Stimulated activated effector memory CD8-positive, alpha-beta T cell treated with anti-CD3 and anti-CD28 coated beads, Interleukin-12 subunit alpha, Interleukin-12 subunit beta, amount 100 ng/mL, for 72 hours (primary cell): ENCODE data around the gene PTN.
"Not testable (repeated sequence)": the region's sequence is repeated elsewhere in the genome, so short reads cannot be mapped to it uniquely, and the experiment has no call there.

ENCODE experiments used
- ATAC-seq: fragments of 150-1000 bp; cut with Tn5 transposase; 2 replicates; pipeline ENCODE4 v1.10.0; 2021
- DNase-seq, 2 donors: peaks; one replicate each; pipeline ENCODE4 v3.0.0; 2021 to 2022; ENCODE audit warnings: low spot score in 2 of 2
- H3K27ac Mint-ChIP-seq: one replicate; pipeline ENCODE4 v1.8.0; 2022; ENCODE audit warnings: mild to moderate bottlenecking, mixed read lengths
- H3K36me3 Mint-ChIP-seq: one replicate; pipeline ENCODE4 v1.8.0; 2022; ENCODE audit warnings: mild to moderate bottlenecking, mixed read lengths
- H3K4me1 Mint-ChIP-seq: one replicate; pipeline ENCODE4 v1.8.0; 2022; ENCODE audit warnings: mixed read lengths
- H3K4me3 Mint-ChIP-seq: one replicate; pipeline ENCODE4 v1.8.0; 2022; ENCODE audit warnings: mild to moderate bottlenecking, mixed read lengths
- H3K9me3 Mint-ChIP-seq: one replicate; pipeline ENCODE4 v1.8.0; 2022; ENCODE audit warnings: mixed read lengths

PTN gene

GRCh38 chr7:137254766-137255165 is 88.8 kb downstream of the PTN start:
- H3K27ac Mint-ChIP-seq, result no peak overlapping the region

GRCh38 chr7:137245890-137246289 is 97.6 kb downstream of the PTN start:
- H3K4me1 Mint-ChIP-seq, result no peaks in the 10 kb centered on the region
- no peak overlapping the region for H3K4me3 Mint-ChIP-seq
- no peak overlapping the region for H3K27ac Mint-ChIP-seq
- no peak for ATAC-seq
- H3K36me3 Mint-ChIP-seq, result no peaks in the 10 kb centered on the region
- no peak for DNase-seq
- peaks cover 5% of the 10 kb centered on the region for H3K9me3 Mint-ChIP-seq

More at GRCh38 chr7:137254766-137255165, 88.8 kb downstream of the PTN start:
- H3K36me3 Mint-ChIP-seq, result no peaks in the 10 kb centered on the region
- no peaks in the 10 kb centered on the region for H3K4me1 Mint-ChIP-seq
- ATAC-seq (no peak), DNase-seq (no peak)
- peaks cover 8% of the 10 kb centered on the region for H3K9me3 Mint-ChIP-seq
- H3K4me3 Mint-ChIP-seq, result no peak overlapping the region

DNA sequence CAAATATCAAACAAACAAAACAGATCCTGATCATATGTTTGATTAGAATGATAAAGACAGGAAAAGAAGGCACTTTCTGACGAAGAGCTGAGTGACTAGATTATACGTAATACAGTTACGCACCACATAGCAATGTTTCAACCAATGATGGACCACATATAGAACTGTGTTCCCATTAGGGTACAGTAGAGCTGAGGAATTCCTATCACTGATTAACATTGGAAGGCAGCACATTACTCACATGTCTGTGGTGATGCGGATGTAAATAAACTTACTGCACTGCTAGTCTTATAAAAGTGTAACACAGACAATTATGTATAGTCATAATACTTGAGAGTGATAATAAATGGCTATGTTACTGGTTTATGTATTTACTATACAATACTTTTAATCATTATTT is 98.3 kb downstream of the PTN start:
- Mint-ChIP-seq H3K4me3 (no peak overlapping the region), H3K4me1 (no peaks in the 10 kb centered on the region), H3K36me3 (no peaks in the 10 kb centered on the region), H3K27ac (no peak overlapping the region), H3K9me3 (peaks cover 8% of the 10 kb centered on the region)
- no peak for DNase-seq
- no peak for ATAC-seq

- no peaks in the 10 kb centered on the region for H3K4me1 Mint-ChIP-seq
- H3K9me3 Mint-ChIP-seq, result peaks cover 10% of the 10 kb centered on the region
- ATAC-seq (no peak), DNase-seq (no peak)
- H3K36me3 Mint-ChIP-seq, result no peaks in the 10 kb centered on the region
- H3K4me3 Mint-ChIP-seq, result no peak overlapping the region
- no peak overlapping the region for H3K27ac Mint-ChIP-seq
These were observed 99.8 kb downstream of the PTN start for GRCh38 chr7:137243741-137244140.

- DNase-seq (no peak), ATAC-seq (no peak)
- Mint-ChIP-seq H3K4me1 (no peaks in the 10 kb centered on the region), H3K27ac (no peak overlapping the region), H3K36me3 (no peaks in the 10 kb centered on the region), H3K9me3 (peaks cover 10% of the 10 kb centered on the region), H3K4me3 (no peak overlapping the region)
These were observed 100.9 kb downstream of the PTN start for GRCh38 chr7:137242616-137243015.

DNA sequence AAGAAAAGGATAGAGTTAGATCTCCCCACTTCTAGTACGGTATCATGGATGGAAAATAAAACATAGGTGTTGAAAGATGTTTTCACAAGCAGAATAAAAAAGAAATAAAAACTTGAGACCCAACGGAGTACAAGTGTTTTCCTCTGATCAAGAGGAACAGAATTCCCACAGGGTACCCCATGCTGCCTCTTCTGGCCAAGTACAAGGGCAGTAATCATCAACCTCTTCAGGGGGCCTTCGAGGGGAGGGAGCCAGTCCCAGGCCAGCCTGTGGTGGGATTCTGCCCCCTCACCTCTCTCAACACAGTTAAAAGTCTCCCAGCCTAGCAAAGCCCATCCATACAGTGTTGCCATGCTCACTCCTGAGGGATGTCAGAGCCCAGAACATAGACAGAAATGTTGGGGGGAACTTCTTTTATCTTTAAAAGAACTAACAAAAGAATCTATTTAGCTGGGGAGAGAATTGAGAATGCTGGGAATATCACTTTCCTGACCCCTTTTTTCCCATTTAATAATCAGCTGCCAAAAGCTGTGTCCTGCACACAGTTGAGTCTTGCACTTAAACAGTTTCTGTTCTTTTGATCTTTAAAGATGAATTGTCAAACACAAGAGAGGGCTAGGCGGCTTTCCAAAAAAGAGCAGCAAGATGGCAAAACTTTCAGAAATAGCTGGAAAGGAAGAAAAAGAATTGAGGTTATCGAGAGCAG is 101.7 kb downstream of the PTN start:
- no peak for ATAC-seq
- H3K4me1 Mint-ChIP-seq, result no peaks in the 10 kb centered on the region

GRCh38 chr7:137239186-137239585 is 104.3 kb downstream of the PTN start:
- H3K36me3 Mint-ChIP-seq, H3K4me1 Mint-ChIP-seq, H3K9me3 Mint-ChIP-seq, ATAC-seq, H3K27ac Mint-ChIP-seq, DNase-seq, H3K4me3 Mint-ChIP-seq: not testable (repeated sequence)

More for the DNA sequence above, 101.7 kb downstream of the PTN start:
- no peak for DNase-seq
- H3K36me3 Mint-ChIP-seq, result no peaks in the 10 kb centered on the region
- no peak overlapping the region for H3K4me3 Mint-ChIP-seq
- peaks cover 8% of the 10 kb centered on the region for H3K9me3 Mint-ChIP-seq
- no peak overlapping the region for H3K27ac Mint-ChIP-seq

DNA sequence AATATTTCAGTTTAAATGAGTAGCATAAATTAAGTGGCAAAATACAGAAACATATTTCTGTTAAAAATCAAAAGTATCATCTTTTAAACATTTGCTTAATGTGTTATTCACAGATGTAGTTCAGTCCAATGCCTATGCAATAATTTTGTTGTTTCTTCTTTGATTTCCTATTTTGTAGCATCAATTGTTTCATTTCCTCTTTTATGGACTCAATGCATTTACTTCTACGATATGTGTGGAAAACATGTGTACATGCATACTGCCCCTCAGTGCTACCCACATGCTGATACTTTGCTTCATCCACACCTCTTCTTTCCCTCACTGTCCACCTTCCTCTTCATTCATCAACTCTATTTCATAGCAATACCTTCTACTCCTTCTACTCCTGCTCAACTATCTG is 108.1 kb downstream of the PTN start:
- Mint-ChIP-seq H3K9me3 (peaks cover 16% of the 10 kb centered on the region), H3K4me3 (no peak overlapping the region), H3K27ac (no peak overlapping the region), H3K4me1 (no peaks in the 10 kb centered on the region), H3K36me3 (no peaks in the 10 kb centered on the region)
- ATAC-seq, result no peak
- no peak for DNase-seq

DNA sequence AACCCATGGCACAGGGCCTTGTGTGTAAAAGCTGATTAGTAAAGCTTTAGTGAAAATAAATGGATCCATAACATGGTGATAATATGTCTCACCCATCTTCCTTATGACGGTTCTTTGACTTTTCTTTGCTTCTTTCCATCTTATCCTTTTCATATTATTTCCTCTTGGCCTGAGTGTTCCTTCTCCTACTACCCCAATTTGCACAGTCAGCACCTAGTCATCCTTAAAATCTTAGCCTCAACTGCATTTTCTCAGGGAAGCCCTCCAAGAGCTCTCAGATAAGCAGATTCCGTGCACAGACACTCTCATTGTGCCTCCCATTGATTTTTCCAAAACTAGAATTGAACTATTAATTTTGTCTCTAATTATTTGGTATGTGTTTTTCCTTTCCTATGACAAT is 112.4 kb downstream of the PTN start:
- ATAC-seq, result no peak
- DNase-seq, result no peak
- no peak overlapping the region for H3K4me3 Mint-ChIP-seq
- peaks cover 15% of the 10 kb centered on the region for H3K9me3 Mint-ChIP-seq
- no peaks in the 10 kb centered on the region for H3K4me1 Mint-ChIP-seq
- no peaks in the 10 kb centered on the region for H3K36me3 Mint-ChIP-seq
- H3K27ac Mint-ChIP-seq, result no peak overlapping the region

DNA sequence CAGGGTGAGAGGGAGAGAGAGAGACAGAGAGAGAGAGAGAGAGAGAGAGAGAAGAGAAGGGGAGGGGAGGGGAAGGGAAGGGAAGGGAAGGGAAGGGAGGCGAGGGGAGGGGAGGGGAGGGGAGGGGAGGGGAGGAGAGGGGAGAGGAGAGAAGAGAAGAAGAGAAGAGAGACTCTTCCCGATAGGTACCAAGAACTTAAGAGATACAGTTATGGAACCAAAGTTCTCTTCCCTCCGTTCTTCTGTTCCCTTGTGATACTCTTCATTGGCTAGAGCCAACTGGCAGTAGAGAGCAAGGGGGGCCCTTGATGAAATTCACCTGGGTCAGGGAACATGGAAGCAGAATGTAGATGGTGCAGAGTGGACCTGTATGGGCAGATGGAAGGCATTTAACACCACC is 122.1 kb downstream of the PTN start:
- H3K4me3 Mint-ChIP-seq, result no peak overlapping the region
- DNase-seq (no peak), ATAC-seq (no peak)
- no peaks in the 10 kb centered on the region for H3K36me3 Mint-ChIP-seq
- no peak overlapping the region for H3K27ac Mint-ChIP-seq
- peaks cover 15% of the 10 kb centered on the region for H3K9me3 Mint-ChIP-seq
- H3K4me1 Mint-ChIP-seq, result no peaks in the 10 kb centered on the region

DNA sequence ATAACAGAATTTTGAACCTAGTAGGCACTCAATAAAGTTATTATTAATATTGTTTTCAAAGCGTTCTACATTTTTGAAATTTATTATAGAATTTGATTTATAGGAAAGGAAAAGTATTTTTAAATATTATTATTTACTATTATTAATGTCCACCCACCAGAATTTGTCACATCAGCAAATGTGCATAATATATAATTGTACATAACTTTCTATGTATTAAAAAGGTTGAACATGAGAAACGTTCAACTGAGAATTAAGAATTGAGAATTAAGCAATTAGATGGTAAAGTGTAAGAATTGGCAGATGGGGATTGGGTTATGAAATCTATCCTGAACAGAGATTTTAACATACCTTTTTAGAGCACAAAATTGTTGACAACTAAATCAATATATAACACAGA is 129.8 kb downstream of the PTN start:
- DNase-seq (no peak), ATAC-seq (no peak)
- H3K27ac Mint-ChIP-seq, result no peak overlapping the region
- H3K36me3 Mint-ChIP-seq, result no peaks in the 10 kb centered on the region
- peaks cover 13% of the 10 kb centered on the region for H3K9me3 Mint-ChIP-seq
- H3K4me3 Mint-ChIP-seq, result no peak overlapping the region
- no peaks in the 10 kb centered on the region for H3K4me1 Mint-ChIP-seq

DNA sequence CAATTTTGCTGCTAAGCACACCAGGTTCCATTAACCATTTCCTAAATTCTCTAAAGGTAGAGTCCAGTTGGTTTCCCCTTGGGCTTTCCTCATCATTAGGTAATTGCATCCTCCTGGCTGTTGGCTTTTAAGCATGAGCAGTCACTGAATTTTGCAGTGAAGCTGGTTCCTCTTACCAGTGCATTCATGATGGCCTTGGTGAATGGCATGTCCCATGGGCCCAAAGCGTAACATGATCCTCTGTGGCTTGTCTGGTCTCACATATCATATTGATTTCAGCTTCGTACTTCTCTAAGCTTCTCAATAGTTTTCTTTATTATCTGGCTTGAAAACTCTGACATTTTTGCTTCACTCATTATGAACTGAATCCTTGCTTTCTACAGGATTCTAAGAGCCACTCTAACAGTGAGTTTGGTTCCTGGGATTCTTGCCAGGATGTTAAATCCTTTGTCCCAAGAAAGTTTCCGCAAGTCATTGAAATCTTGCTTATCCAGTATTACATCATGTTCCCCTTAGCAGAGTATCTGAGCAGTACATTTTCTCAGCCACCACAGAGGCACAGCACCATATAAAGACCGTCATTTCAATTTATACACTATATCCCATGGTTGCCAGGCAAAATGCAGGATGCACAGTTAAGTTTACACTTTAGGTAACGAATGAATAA is 134.2 kb downstream of the PTN start:
- peaks cover 13% of the 10 kb centered on the region for H3K9me3 Mint-ChIP-seq
- H3K27ac Mint-ChIP-seq, result no peak overlapping the region
- no peak overlapping the region for H3K4me3 Mint-ChIP-seq
- no peak for ATAC-seq
- H3K36me3 Mint-ChIP-seq, result no peaks in the 10 kb centered on the region
- no peak for DNase-seq
- no peaks in the 10 kb centered on the region for H3K4me1 Mint-ChIP-seq

DNA sequence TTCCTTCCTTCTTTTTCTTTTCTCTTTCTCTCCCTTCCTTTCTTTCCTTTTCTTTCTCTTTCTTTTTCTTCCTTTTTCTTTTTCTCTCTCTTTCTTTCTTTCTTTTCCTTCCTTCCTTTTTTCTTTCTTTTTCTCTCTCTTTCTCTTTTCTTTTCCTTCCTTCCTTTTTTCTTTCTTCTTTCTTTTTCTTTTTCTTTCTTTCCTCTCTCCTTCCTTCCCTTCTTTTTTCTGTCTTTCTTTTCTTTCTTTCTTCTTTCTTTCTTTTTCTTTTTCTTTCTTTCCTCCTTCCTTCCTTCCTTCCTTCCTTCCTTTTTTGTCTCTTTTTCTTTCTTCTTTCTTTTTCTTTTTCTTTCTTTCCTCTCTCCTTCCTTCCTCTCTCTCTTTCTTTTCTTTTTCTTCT is 136.8 kb downstream of the PTN start:
- ATAC-seq (no peak), DNase-seq (no peak)
- H3K9me3 Mint-ChIP-seq, result peaks cover 19% of the 10 kb centered on the region
- no peaks in the 10 kb centered on the region for H3K36me3 Mint-ChIP-seq
- H3K4me3 Mint-ChIP-seq, result no peak overlapping the region
- no peak overlapping the region for H3K27ac Mint-ChIP-seq
- no peaks in the 10 kb centered on the region for H3K4me1 Mint-ChIP-seq

DNA sequence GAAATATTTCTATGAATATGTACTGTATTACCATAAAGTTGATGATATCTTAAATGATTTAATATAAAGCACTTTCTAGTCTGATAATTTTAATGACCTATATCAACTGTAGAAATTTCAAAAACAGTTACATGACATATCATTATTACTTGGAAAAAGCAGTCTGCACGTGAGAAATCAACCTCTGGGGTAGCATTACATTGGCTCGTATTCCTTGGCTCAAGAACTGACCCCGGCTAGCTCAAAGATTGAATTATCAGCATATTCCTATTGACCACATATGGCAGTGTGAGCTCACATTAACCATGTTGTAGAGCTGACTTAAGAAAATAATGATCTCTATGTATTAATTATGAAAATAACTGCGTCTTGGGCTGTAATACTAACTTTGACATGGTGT is 139.3 kb downstream of the PTN start:
- H3K4me3 Mint-ChIP-seq, result no peak overlapping the region
- ATAC-seq (no peak), DNase-seq (no peak)
- no peak overlapping the region for H3K27ac Mint-ChIP-seq
- H3K9me3 Mint-ChIP-seq, result peaks cover 20% of the 10 kb centered on the region
- H3K4me1 Mint-ChIP-seq, result no peaks in the 10 kb centered on the region
- no peaks in the 10 kb centered on the region for H3K36me3 Mint-ChIP-seq

GRCh38 chr7:137203351-137203750 is 140.2 kb downstream of the PTN start:
- no peak for ATAC-seq
- no peak overlapping the region for H3K4me3 Mint-ChIP-seq
- DNase-seq, result no peak
- peaks cover 21% of the 10 kb centered on the region for H3K9me3 Mint-ChIP-seq
- no peak overlapping the region for H3K27ac Mint-ChIP-seq
- H3K36me3 Mint-ChIP-seq, result no peaks in the 10 kb centered on the region
- no peaks in the 10 kb centered on the region for H3K4me1 Mint-ChIP-seq

- Mint-ChIP-seq H3K27ac (no peak overlapping the region), H3K4me1 (no peaks in the 10 kb centered on the region), H3K4me3 (no peak overlapping the region), H3K9me3 (peaks cover 12% of the 10 kb centered on the region), H3K36me3 (no peaks in the 10 kb centered on the region)
- ATAC-seq (no peak), DNase-seq (no peak)
These were observed 146.9 kb downstream of the PTN start for GRCh38 chr7:137196648-137197047.
